ENCODE data around the gene PAX5.

Gene PAX5

GRCh38 chr9:36968574-36969215 lies 65.4 kb downstream of the PAX5 start:
- no peak for DNase-seq (ENCODE audit: low spot score)
- in situ Hi-C loops (cut with MboI; ENCODE audit: low pct_unique_long_range_greater_than_20kb, low sequenced_read_pairs, unreplicated experiment), result no loop called here
- TF ChIP-seq CTCF (IDR thresholded peaks at IDR 0.05; ENCODE audit: extremely low read depth, insufficient read depth, missing control alignments), result no peak

GRCh38 chr9:36967997-36968396 lies 66.1 kb downstream of the PAX5 start:
- TF ChIP-seq CTCF (IDR thresholded peaks at IDR 0.05; ENCODE audit: extremely low read depth, insufficient read depth, missing control alignments), result no peak
- DNase-seq (ENCODE audit: low spot score), result no peak
- in situ Hi-C loops (cut with MboI; ENCODE audit: low pct_unique_long_range_greater_than_20kb, low sequenced_read_pairs, unreplicated experiment), result no loop called here

- in situ Hi-C loops (cut with MboI; ENCODE audit: low pct_unique_long_range_greater_than_20kb, low sequenced_read_pairs, unreplicated experiment), result no loop called here
- TF ChIP-seq CTCF (IDR thresholded peaks at IDR 0.05; ENCODE audit: extremely low read depth, insufficient read depth, missing control alignments), result no peak
- no peak for DNase-seq (ENCODE audit: low spot score)
Observed at GRCh38 chr9:36966371-36967097, 67.5 kb downstream of the PAX5 start.

GRCh38 chr9:36964791-36965190 lies 69.3 kb downstream of the PAX5 start:
- TF ChIP-seq CTCF (IDR thresholded peaks at IDR 0.05; ENCODE audit: extremely low read depth, insufficient read depth, missing control alignments), result no peak
- in situ Hi-C loops (cut with MboI; ENCODE audit: low pct_unique_long_range_greater_than_20kb, low sequenced_read_pairs, unreplicated experiment), result no loop called here
- DNase-seq (ENCODE audit: low spot score), result no peak

- DNase-seq (ENCODE audit: low spot score), result no peak
- no peak for TF ChIP-seq CTCF (IDR thresholded peaks at IDR 0.05; ENCODE audit: extremely low read depth, insufficient read depth, missing control alignments)
- in situ Hi-C loops (cut with MboI; ENCODE audit: low pct_unique_long_range_greater_than_20kb, low sequenced_read_pairs, unreplicated experiment), result no loop called here
Observed at GRCh38 chr9:36963346-36963745, 70.7 kb downstream of the PAX5 start.

- DNase-seq (ENCODE audit: low spot score), result no peak
- in situ Hi-C loops (cut with MboI; ENCODE audit: low pct_unique_long_range_greater_than_20kb, low sequenced_read_pairs, unreplicated experiment), result no loop called here
- no peak for TF ChIP-seq CTCF (IDR thresholded peaks at IDR 0.05; ENCODE audit: extremely low read depth, insufficient read depth, missing control alignments)
Observed at GRCh38 chr9:36962691-36963090, 71.4 kb downstream of the PAX5 start.

Data from GM13977 (cell line).